NCI-H524 (cell line): ENCODE data around the gene CHST11.

ENCODE experiments used
- DNase-seq, 2 experiments: peaks; one replicate each; lab custom pipeline; 2025; lab: John Stamatoyannopoulos, UW

Gene CHST11

DNA sequence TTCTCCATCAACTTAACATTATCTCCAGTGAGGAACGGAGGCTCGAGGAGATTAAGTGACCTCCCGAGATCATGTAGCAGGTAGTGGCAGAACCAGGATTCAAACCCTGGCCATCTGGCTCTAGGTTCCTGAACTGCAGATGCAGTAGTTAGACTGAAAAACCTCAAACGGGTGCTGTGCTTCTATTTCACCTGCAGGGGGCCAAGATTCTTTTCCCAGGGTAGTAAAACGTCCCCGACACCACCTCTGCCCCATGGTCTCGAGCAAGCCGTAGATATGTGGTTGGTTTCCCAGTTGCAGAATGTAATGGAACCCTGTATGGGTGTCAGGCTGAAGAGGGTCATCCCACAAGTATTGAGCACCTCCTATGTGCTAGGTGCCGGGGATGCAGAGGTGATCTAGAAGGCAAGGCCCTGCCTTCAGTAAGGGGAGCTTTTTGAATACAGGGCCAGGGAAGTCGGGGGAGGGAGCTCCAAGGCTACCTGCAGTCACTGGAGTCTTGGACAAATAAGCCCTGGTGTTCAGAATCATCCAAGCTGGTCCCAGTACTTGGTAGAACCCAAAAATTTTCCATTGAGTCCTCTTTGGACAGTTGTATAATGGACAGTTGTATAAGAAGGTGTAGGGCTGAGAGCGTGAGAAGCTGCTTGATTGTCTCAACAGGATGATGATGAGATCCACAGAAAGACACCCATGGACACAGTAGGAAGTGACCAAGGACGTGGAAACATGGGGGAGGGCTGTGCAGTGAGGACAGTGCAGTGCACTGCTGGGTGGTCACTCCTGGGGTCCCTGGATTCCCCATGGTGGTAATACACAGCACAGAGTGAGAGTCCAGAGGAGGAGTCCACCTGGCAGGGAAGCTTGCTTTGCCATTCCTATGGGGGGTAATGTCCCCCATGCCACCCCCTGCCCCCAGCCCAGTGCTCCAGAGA is 197.2 kb downstream of the CHST11 start:
- peak in 1 of 2 experiments; percentile 12 for DNase-seq

DNA sequence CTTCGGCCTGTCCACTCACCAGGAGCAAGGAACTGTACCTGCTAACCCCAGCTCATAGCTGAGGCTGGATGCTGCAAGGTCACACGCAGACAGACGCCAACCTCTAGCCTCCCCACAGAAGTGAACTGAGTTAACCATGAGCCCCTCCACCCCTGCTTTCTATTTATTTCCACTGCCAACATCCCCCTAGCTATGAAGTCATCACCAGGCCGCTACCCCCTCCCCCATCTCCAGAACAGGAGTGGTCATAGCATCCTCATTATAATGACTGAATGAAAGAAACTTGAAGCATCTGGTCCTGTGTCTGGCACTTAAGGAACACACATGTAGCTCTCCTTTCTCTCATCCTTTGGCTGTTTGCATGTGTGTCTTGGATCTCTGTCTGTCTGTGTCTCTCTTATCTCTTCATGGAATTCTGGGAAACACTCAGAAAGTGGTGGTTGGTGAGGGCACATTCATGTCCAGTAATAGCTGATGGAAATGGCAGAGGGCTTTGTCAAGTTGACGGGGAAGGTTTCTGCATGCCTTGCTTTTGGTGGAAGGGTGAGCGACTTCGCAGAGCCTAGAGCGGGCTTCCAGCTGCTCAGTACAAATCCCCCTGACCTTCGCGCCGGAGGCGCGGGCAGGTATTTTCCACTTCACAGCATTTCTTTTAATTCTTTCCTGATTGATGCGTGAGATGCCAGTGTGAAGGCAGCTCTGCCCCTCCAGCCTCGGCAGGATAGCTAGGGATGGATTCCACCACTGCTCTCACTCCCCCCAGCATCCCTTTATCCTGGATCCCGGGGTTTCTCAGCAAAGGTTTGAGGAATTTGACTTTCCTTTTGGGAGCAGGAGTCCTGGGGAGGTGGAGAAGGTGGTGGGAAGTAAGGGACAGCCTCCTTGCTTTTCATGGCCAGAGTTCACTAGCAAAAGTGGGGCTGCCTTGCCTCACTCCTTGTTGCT is 198.2 kb downstream of the CHST11 start:
- no peak for DNase-seq

DNA sequence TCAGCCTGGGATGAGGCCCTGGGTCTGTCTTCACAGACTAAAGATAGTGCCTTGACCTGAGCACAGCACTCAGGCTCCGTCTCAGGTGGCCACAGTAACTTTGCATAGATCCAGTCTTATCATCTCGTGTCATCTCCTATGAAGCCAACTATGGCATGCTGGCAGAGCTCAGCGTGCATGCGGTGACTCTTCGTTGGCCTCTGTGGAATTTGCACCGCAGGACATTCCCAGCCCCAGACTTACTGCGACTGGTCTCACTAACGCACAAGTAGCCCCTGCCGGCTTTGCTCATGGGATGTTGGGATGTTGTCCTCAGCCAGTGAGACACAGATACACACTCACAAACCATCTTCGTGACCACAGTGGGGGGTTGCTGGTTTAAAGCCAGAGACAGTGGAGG is 199.6 kb downstream of the CHST11 start:
- no peak for DNase-seq

DNA sequence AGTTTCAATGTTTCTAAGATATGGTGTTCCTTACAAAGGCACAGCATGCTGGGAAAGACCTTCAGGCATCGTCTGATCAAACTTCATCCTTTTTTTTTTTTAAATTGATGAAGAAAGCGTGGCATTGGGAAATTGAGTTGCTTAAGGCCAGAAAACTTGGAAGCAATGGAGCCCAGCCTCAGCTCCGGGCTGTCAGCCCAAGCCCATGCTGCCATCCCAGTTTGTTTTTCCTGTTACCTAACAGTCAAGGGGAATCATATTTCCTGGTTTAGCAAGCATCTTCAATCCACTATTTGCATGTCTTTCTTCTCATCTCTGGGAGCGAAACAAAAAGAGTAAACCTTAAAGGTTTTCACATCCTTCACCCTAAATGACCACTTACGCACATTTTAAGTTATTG is 200.2 kb downstream of the CHST11 start:
- DNase-seq = no peak

DNA sequence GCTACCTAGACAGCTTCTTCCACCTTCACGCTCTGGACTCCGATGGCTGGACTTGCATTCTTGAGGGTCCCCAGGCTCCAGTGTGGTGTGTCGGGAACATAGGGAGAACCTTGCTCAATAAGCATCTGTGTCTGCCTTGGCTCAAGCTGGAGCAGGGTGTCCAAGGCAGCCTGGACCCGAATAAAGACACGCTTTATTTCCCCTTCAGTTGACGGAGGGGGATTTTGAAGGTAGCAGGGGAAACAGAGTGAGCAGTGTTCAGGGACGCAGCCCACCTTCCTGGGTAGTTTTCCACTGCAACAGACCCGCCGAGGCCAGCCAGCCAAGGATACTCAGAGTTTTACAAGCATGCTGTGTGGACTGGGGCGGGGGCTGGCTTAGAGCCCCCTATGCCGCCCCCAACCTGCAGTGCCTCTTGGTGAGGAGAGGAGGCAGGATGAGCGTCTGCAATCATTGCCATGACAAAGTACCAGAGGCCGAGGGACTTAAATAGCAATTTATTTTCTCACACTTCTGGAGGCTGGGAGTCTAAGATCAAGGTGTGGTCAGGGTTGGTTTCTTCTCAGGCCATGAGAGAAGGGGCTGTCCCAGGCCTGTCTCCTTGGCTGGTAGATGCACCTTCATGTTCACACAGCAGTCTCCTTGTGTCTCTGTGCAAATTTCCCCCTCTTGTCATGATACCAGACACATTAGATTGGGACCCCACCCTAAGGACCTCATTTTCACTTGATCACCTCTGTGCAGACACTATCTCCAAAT is 201.2 kb downstream of the CHST11 start:
- DNase-seq = no peak

DNA sequence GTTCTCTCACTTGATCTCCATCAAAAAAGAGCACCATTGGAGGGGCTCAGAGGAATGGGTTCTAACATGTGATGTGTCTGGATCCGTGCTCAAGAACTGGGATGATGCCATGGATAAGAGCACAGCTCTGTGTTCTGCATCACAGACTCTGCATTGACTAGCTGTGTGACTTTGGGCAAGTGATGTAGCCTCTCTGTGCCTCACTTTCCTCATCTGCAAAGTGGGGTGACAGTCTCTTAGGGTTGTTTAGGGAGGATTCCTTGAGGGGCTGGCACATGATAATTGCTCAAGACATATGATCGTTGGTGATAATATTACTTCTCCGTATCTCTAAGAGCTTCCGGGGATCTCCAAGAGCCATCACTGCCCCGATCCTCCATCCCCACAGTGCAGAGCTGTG is 202.3 kb downstream of the CHST11 start:
- no peak for DNase-seq

DNA sequence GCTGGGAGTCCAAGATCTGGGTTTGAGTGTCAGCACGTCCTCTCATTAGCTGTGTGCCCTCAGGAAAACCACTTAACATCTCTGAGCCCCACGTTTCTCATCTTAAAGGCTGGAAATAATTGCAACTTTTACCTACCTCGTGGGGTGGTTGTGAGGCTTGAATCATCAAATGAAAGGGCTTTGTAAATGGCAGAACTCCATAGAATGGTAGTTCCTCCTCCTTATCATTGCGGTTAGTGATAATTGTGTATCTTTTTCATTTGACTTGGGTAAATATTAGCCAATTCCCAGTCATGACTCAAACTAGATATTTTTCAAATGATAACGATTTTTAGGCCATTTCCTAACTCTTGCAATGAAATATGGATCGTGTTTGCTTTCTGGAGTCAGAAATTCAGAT is 205.5 kb downstream of the CHST11 start:
- DNase-seq = no peak

DNA sequence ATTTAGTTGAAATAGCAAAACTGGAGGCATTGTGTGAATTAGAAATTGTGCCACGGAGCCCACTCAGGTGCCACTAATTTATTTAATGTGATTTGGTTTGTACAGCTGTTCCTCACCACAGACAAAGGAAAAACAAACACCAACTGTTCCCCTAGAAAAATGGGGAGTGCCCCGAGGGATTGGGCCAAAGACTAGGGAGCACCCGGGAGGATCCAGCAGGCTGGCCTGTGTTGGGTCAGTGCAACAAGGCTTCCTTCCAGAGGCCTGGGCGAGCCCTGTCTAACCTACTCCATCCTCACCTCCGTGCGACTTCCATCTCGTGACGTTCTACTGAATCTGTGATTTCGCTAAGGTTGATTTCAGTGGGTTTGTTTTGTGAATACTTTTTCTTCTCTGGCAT is 206.2 kb downstream of the CHST11 start:
- DNase-seq = no peak

DNA sequence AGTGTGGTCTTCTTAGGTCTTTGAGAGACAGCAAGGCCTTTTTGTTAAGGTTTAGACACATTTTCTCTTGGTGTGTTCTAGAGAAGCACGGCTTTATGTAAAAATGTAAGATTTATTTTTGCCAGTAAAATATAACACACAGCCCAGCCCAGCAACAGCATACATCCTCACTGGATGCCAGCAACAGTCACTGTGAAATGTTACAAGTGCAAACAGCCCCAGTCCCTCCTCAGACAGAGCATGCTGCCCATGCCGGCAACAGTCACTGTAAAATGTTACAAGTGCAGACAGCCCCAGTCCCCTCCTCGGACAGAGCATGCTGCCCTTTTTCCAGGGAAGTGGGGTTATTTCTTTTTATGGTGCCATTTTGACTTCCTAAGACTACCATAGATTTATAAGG is 207.6 kb downstream of the CHST11 start:
- DNase-seq = no peak

DNA sequence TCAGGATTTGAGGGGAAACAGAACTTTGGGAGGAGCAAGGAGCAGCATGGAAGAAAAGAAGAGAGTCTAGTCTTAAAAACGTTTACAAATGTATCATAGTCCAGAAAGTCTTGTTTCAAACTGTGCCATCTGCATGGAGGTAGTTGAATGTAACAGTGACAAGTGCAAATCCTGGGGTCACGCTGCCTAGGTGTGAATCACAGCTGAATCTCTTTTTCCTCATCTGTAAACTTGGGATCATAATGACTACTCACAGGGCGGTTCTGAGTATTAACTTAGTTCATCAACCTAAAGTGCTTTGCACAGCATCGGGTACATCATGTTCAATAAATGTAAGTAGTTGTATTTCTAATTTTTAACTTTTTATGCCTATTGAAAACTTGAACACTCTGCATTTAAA is 208.5 kb downstream of the CHST11 start:
- DNase-seq = no peak

DNA sequence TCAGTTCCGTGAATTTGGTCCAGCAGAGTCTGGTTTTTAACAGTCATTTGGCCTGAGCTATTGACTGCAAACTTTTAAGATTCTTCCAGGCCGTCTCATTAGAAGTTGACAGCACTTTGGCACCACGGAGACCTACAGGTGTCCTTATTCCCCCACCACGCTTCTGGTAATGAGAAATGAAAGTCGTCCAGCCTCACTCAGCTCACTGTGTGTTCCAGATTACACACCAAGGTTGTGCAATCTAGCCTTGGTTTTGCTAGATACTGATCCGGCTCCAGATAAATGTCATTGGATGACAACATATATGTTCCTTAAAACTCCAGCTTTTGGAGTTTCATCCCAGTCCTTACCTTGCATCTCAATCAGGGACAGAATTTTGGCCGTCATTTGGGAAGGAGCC is 210.4 kb downstream of the CHST11 start:
- DNase-seq = no peak

DNA sequence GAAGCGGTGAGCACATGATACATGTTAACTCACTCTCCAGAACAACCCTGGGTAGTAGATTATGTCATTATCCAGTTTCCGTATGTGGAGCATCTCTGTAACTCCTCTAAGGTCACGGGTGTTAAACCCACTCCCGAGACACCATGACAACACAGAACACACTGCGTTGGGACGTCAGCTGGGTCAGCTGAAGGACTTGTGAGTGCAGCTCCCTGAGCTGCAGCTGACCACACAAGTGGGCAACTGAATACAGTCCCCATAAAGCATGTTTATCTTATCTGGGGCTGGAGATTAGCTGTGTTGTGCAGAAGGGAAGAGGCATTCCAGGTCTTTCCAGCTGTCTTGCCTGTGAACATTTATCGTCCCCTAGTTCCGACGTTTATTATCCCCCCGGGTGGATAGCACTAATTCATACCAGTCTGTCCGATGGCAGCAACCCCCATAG is 211.5 kb downstream of the CHST11 start:
- no peak for DNase-seq

DNA sequence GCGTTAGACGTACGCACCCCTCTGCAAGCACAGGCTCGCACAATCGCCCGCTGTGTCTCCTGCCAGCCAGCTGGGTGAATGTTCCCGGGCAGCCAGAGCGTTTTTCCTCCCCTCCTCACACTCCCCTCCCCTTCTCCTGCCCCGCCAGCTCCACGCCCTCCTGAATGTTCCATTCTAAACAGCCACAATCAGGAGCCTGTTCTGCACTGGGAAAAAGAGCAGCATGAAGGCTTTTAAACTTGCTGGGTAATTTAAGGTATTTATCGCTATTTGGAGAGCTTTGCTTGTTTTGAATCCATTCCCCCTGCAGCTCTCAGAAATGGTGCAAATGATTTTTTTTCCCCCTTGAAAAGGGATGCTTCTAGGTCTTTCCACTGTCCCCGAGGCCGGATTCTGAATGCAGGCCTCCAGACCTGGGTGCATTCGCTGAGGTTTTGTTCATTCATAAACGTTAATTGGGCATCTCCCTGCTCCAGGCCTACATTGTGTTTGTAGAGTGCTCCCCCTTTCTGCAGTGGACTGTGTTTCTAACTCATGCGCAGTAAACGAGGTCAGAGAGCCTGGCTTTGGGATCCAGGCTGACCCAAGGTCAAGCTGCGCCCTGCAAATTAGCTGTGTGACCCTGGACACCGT is 212.5 kb downstream of the CHST11 start:
- peak; percentile 18 to 45 for DNase-seq

DNA sequence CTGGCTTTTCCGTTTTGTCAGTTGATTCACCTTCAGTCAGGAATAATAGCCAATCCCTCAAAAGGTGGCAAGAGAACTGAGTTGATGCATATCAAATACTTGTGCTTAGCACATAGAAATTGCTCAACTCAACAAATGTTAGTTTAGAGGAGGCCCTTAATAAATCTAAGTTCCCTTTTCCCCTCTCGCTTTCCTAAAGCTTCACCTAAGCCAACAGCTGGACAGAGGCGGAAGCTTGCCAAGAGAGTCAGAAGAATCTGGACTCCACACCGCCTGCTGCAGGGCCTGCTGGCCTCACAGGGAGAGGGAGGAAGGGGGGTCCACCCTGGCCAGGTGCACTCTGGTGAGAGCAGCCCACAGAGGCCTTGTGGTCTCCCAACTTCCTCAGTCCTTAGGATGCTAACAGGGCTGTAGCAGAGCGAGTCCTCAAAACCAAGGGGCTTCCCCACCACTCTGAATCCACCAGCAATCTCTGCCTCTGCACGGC is 213.1 kb downstream of the CHST11 start:
- no peak for DNase-seq

DNA sequence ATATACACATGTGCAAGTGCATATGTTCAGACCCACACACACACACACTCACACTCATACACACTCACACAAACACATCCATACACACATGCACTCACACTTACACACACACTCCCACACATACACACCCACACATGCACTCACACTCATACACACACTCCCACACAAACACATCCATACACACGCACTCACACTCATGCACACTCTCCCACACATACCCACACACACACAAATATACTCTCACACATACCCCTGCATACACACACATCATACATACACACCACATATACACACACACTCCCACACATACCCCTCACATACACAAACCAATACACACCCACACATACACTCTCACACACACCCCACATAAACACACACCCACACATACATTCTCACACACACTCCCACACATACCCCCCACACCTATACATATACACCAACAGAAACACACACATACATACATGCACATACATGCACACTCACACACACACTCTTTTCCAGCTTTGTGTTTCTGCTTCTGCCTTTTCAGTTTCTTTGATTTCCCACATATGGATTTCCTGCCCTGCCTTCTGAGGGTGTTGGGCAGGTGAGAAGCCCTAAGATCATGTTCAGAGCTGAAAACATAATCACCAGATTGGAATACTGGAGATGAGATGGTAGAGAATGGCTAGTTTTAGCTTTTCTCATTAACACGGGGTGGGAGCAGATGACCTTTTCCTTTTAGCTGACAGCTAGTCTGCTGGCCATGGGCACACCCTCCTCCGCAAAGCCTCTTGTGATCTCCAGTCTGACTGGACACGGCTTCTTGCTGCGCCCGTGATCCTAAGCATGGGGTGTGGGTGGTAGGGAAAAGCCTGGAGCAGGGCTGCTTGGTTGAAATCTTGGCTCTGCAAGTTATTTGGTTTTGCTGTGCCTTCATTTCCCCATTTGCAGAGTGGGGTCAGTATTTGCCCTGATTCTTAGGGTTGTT is 214.0 kb downstream of the CHST11 start:
- no peak for DNase-seq

DNA sequence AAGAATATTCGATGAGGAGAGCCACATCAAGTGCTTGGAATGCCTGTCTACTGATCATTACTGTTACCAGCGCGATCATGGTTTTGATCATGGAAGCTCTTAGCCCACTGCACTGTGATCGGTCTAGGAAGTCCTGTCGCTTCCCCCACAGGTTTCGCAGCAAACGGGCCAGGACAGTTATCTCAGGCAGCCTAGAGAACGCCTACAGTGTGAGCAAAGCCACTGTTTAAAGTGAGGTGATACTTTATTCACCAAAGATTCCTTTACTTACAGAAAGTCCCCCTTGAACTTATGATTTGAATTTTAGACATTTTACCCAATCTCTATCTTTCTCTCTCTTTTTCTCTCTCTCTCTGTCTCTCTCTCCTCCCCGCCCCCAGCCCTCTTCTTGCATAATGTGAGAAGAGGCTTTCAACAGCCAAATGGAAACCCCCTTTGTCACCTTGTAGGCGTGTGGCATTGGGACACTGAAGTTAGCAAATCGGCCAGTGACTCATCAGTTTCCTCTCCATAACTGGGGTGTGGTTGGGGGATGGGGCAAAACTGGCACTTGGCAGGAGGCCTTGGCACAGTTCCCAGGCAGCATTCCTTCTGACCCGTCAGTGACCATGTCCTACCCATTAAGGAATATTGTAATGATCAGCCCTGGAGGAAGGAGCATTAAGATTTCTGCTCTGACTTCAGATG is 214.8 kb downstream of the CHST11 start:
- DNase-seq = no peak

DNA sequence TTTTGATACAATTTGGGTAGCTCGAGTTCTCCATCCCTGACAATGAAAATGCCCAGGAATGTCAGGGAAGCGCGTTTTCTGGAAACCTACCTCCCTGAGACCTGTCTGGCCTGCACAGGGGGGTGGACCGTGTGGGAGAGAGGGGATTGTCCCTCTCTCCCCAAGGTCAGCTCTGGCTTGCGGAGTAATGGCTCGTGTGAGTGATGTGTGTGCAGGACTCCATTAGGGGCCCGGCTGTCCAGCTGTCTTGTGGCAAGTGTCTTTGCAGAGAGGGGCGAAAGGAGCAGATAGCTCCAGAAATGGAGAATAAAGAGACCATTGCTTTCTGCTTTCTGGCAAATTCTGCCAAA is 215.3 kb downstream of the CHST11 start:
- DNase-seq = no peak

DNA sequence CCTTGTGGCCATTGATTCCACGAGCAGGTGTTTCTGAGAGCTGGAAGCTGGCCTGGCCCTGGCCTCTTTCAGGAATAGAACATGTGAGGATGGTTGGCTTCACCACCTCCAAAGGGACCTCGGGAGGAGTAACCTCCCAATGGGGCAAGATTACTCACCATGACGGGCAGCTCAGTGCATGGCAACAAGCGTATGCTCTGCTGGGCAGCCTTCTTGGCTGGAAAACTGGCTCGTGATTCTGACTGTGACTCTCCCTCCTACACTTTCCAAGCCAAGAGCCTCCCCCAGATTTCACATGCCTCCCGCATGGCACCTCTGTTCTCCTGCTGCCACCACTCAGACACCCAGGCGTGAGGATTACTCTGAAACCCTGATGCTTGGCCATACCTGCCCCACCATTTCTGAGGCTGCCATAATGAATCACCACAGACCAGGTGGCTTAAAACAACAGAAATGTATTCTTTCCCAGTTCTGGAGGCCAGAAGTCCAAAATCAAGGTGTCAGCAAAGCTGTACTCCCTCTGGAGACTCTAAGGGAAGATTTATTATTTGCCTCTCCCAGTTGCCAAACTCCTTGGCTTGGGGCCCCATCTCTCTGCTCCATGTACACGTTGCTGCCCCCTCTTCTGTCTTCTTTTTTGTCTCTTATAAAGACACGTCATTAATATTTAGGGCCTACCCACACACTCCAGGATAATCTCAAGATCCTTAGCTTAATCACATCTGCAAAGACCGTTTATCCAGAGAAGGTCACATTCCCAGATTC is 215.9 kb downstream of the CHST11 start:
- no peak for DNase-seq

DNA sequence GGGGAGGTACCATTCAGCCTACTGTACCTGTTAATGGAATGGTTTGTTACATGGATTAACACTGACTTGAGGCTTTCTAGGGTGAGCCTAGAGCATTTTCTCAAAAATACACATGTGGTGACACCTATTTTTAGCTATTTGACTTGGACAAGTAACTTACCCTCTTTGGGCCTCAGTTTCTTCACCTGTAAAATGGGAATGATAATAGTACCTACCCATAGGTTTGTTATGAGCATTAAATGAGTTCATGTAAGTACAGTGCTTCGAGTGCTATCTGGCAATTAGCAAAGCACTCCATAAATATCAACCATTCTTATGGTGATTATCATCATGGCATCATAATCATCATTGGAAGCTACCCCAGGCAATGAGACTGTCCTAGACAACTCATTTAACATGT is 216.5 kb downstream of the CHST11 start:
- DNase-seq = no peak
